ENCODE measurements around the gene CRIP1. TPM values are rescaled to one million over a fixed set of nuclear protein-coding genes. Genes with fewer than 3 reads are reported as not detected.

Gene CRIP1
- total and polyA plus RNA-seq, 2 experiments from 2014 or later, result 1.8 to 14.7 TPM

DNA sequence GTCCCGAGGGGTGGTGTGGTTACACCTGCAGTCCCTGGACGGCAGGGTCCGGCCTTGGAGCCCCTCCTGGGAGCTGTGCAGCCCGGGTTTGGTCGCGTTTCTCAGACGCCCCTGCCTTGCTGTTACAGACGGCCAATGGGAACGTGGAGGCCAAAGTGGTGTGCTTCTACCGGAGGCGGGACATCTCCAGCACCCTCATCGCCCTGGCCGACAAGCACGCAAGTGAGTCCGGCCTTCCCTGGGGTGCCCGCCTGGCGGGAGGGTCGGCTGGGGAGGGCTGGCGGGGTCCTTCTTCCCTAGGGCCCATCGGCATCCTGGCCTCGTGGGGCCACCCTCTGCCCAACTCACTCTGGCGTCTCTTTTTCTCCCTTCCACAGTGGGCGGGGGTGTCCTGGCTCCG lies 41.4 kb upstream of the CRIP1 start:
- no peak overlapping the region for H3K4me3 ChIP-seq
- DNase-seq (ENCODE audit: low spot score), result no peak
- TF ChIP-seq EZH2 (IDR thresholded peaks at IDR 0.05; ENCODE audit: borderline replicate concordance) (no peak), EZH2phosphoT487 (IDR thresholded peaks at IDR 0.05; ENCODE audit: low read depth, severe bottlenecking, unreplicated experiment) (no peak)
- TF ChIP-seq, protein P1, sequence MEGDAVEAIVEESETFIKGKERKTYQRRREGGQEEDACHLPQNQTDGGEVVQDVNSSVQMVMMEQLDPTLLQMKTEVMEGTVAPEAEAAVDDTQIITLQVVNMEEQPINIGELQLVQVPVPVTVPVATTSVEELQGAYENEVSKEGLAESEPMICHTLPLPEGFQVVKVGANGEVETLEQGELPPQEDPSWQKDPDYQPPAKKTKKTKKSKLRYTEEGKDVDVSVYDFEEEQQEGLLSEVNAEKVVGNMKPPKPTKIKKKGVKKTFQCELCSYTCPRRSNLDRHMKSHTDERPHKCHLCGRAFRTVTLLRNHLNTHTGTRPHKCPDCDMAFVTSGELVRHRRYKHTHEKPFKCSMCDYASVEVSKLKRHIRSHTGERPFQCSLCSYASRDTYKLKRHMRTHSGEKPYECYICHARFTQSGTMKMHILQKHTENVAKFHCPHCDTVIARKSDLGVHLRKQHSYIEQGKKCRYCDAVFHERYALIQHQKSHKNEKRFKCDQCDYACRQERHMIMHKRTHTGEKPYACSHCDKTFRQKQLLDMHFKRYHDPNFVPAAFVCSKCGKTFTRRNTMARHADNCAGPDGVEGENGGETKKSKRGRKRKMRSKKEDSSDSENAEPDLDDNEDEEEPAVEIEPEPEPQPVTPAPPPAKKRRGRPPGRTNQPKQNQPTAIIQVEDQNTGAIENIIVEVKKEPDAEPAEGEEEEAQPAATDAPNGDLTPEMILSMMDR (IDR thresholded peaks at IDR 0.05; ENCODE audit: poor library complexity), result no peak
- H3K27ac ChIP-seq, result no peak overlapping the region
- no peaks in the 10 kb centered on the region for H3K36me3 ChIP-seq (replicated peaks; ENCODE audit: insufficient read depth, low read depth)
- WGBS (ENCODE audit: low lambda C conversion rate, missing lambda C conversion rate), result 93% methylated on average over 20 of the region's 24 CpGs
- no peaks in the 10 kb centered on the region for H3K79me2 ChIP-seq
- H3K9me3 ChIP-seq (ENCODE audit: low read depth), result no peaks in the 10 kb centered on the region
- no peaks in the 10 kb centered on the region for H3K27me3 ChIP-seq
- H2AFZ ChIP-seq, result no peak overlapping the region
- no peaks in the 10 kb centered on the region for H4K20me1 ChIP-seq (ENCODE audit: insufficient read depth, poor library complexity, severe bottlenecking)
- H3K9me2 ChIP-seq (replicated peaks; ENCODE audit: insufficient read depth), result no peaks in the 10 kb centered on the region
- no peaks in the 10 kb centered on the region for H3K4me1 ChIP-seq (ENCODE audit: insufficient read depth)
- H3K4me2 ChIP-seq, result no peak overlapping the region

DNA sequence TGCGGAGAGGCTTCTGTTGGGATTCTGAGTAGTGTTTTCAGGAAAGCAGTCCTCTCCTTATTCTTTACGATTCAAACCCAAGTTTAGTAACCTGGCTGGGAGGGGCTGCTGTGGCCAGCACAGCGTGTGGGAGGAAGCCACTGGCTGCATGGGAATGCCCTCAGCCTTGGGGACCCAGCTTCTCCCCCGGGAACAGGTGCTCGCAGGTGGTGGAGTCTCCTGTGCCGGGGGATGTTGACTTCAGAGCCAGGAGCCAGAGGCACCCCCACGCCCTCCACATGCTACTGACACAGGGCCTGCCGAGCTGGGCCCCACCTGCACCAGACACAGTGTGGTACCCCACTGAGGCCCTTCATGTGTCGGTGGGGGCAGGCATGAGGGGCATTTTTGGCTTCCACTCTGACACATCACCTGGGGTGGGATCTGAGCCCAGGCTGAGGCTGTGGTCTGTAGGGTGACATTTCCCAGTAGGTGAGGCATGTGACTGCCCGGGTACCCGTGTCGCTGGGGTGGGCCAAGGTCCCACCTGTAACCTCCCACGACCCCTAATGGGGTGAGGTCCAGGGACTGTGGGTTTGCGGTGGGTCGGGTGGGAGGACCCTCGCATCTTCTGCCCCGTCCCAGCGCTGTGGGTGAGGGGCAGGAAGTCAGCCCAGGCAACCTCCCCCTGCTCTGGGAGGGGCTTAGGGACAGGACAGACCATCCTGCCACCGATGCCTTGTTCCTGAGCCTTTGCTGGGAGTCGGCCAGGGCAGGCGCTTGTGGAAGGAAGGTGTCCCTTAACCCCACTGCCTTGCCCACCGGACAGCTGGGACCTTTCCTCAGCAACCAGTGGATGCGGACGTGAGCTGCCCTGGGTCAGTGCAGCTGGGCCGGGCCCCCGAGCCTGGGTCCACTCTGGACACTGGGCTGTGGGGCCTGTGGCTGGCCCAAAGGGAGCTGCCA lies 40.5 kb upstream of the CRIP1 start:
- no peaks in the 10 kb centered on the region for H3K4me1 ChIP-seq (ENCODE audit: insufficient read depth)
- H3K4me3 ChIP-seq, result no peak overlapping the region
- no peak overlapping the region for H2AFZ ChIP-seq
- H3K79me2 ChIP-seq, result no peaks in the 10 kb centered on the region
- no peaks in the 10 kb centered on the region for H3K9me3 ChIP-seq (ENCODE audit: low read depth)
- no peaks in the 10 kb centered on the region for H4K20me1 ChIP-seq (ENCODE audit: insufficient read depth, poor library complexity, severe bottlenecking)
- no peaks in the 10 kb centered on the region for H3K27me3 ChIP-seq
- no peak for TF ChIP-seq EZH2phosphoT487 (IDR thresholded peaks at IDR 0.05; ENCODE audit: low read depth, severe bottlenecking, unreplicated experiment)
- TF ChIP-seq, protein P1 (IDR thresholded peaks at IDR 0.05; ENCODE audit: poor library complexity), result no peak
- no peak for TF ChIP-seq EZH2 (IDR thresholded peaks at IDR 0.05; ENCODE audit: borderline replicate concordance)
- H3K4me2 ChIP-seq, result no peak overlapping the region
- WGBS (ENCODE audit: low lambda C conversion rate, missing lambda C conversion rate), result 95% methylated on average over 26 of the region's 26 CpGs
- no peaks in the 10 kb centered on the region for H3K36me3 ChIP-seq (replicated peaks; ENCODE audit: insufficient read depth, low read depth)
- H3K27ac ChIP-seq, result no peak overlapping the region
- DNase-seq (ENCODE audit: low spot score), result no peak
- no peaks in the 10 kb centered on the region for H3K9me2 ChIP-seq (replicated peaks; ENCODE audit: insufficient read depth)

DNA sequence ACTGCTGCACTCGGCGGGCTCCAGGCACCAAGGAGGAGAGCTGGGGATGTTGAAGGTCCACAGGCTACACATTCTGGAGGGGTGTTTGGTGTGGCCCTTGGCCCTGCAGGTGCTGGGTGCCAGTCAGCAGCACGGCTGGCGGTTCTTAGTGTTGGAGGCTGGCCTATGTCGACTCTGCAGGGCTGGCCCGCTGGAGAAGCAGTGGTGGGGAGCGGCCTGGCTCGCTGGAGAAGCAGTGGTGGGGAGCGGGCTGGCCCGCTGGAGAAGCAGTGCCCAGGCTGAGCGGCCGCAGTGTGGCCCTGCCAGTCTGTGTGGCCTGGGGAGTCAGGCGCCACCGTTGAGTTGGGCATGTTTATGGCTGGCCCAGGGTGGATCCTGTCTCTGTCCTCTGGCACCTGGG lies 39.7 kb upstream of the CRIP1 start:
- no peak overlapping the region for H3K27ac ChIP-seq
- no peaks in the 10 kb centered on the region for H3K79me2 ChIP-seq
- no peaks in the 10 kb centered on the region for H3K9me3 ChIP-seq (ENCODE audit: low read depth)
- no peak for DNase-seq (ENCODE audit: low spot score)
- no peak overlapping the region for H3K4me2 ChIP-seq
- H3K36me3 ChIP-seq (replicated peaks; ENCODE audit: insufficient read depth, low read depth), result no peaks in the 10 kb centered on the region
- TF ChIP-seq, protein P1 (IDR thresholded peaks at IDR 0.05; ENCODE audit: poor library complexity), result no peak
- TF ChIP-seq EZH2 (IDR thresholded peaks at IDR 0.05; ENCODE audit: borderline replicate concordance) (no peak), EZH2phosphoT487 (IDR thresholded peaks at IDR 0.05; ENCODE audit: low read depth, severe bottlenecking, unreplicated experiment) (no peak)
- no peaks in the 10 kb centered on the region for H3K9me2 ChIP-seq (replicated peaks; ENCODE audit: insufficient read depth)
- H3K27me3 ChIP-seq, result no peaks in the 10 kb centered on the region
- 89% methylated on average over 14 of the region's 14 CpGs for WGBS (ENCODE audit: low lambda C conversion rate, missing lambda C conversion rate)
- H2AFZ ChIP-seq, result no peak overlapping the region
- no peaks in the 10 kb centered on the region for H3K4me1 ChIP-seq (ENCODE audit: insufficient read depth)
- no peaks in the 10 kb centered on the region for H4K20me1 ChIP-seq (ENCODE audit: insufficient read depth, poor library complexity, severe bottlenecking)
- H3K4me3 ChIP-seq, result no peak overlapping the region
